OCI-LY7 (cell line): ENCODE data around the gene PDIA6. TPM values are rescaled to one million over a fixed set of nuclear protein-coding genes. Genes with fewer than 3 reads are reported as not detected.

ENCODE experiments used
- BruUV-seq: library from RNA; stranded (reverse); fragments of 400-500 nt; replicated peaks from 2 replicates; lab custom pipeline; 2021; lab: Mats Ljungman, UMichigan
- CTCF ChIA-PET: fragments of 300-600 bp; sonication (Branson Sonifier 250); formaldehyde crosslinking; loops from one replicate; lab custom pipeline; 2022; ENCODE audit warnings: antibody characterized with exemption; ENCODE audit not compliant: unreplicated experiment; lab: Charles Lee
- POLR2A ChIA-PET: fragments of 300-600 bp; sonication (Branson Sonifier 250); formaldehyde crosslinking; loops from one replicate; lab custom pipeline; 2022; ENCODE audit warnings: antibody characterized with exemption; lab: Charles Lee
- DNase-seq: peaks from one replicate; pipeline ENCODE4 v3.0.0-alpha.2; 2015; ENCODE audit warnings: low spot score
- H2AFZ ChIP-seq: fragments of 200-600 bp; sonication (generic), shearing (Covaris generic); 2 replicates; pipeline ENCODE4 v1.6.1; 2014; ENCODE audit warnings: mild to moderate bottlenecking, antibody characterized with exemption, low read length, moderate library complexity
- H3K27ac ChIP-seq: fragments of 200-600 bp; sonication (generic); 2 replicates; pipeline ENCODE4 v1.5.1; 2014; ENCODE audit warnings: mixed run types, low read depth, mild to moderate bottlenecking, moderate library complexity, low read length, inconsistent platforms; ENCODE audit not compliant: poor library complexity, severe bottlenecking
- H3K36me3 ChIP-seq: fragments of 200-600 bp; sonication (generic); 2 replicates; pipeline ENCODE4 v1.6.1; 2014; ENCODE audit warnings: mild to moderate bottlenecking, antibody characterized with exemption, low read length, moderate library complexity, mixed read lengths; ENCODE audit not compliant: insufficient read depth
- H3K4me1 ChIP-seq: fragments of 200-600 bp; sonication (generic); 2 replicates; pipeline ENCODE4 v1.5.1; 2014; ENCODE audit warnings: mild to moderate bottlenecking, low read length; ENCODE audit not compliant: insufficient read depth, poor library complexity, severe bottlenecking
- H3K4me2 ChIP-seq: fragments of 200-600 bp; sonication (generic); 2 replicates; pipeline ENCODE4 v1.6.1; 2014; ENCODE audit warnings: mild to moderate bottlenecking, low read length
- H3K4me3 ChIP-seq: fragments of 200-600 bp; sonication (generic); 2 replicates; pipeline ENCODE4 v1.5.1; 2014; ENCODE audit warnings: mild to moderate bottlenecking, low read depth, low read length; ENCODE audit not compliant: poor library complexity, severe bottlenecking
- H3K79me2 ChIP-seq: fragments of 200-600 bp; sonication (generic); 2 replicates; pipeline ENCODE4 v1.6.1; 2016; ENCODE audit warnings: low read depth, mild to moderate bottlenecking, low read length, moderate library complexity, mixed read lengths; ENCODE audit not compliant: insufficient read depth
- H3K9me2 ChIP-seq: fragments of 200-600 bp; sonication (generic); 2 replicates; pipeline ENCODE4 v1.6.1; 2016; ENCODE audit warnings: mild to moderate bottlenecking, low read length, mixed read lengths; ENCODE audit not compliant: insufficient read depth
- H3K9me3 ChIP-seq: fragments of 200-600 bp; sonication (generic); 2 replicates; pipeline ENCODE4 v1.6.1; 2014; ENCODE audit warnings: mild to moderate bottlenecking, mixed run types, low read length, mixed read lengths
- H4K20me1 ChIP-seq: fragments of 200-600 bp; sonication (generic); 2 replicates; pipeline ENCODE4 v1.6.1; 2014; ENCODE audit warnings: mild to moderate bottlenecking, antibody characterized with exemption, low read length, moderate library complexity, mixed read lengths; ENCODE audit not compliant: insufficient read depth
- EZH2phosphoT487 ChIP-seq: fragments of 200-600 bp; sonication (generic); IDR thresholded peaks from 2 replicates; pipeline ENCODE4 v1.6.1; 2018; ENCODE audit warnings: low read depth, borderline replicate concordance, mild to moderate bottlenecking, mixed run types, antibody characterized with exemption, low read length, moderate library complexity, mixed read lengths
- intact Hi-C: fragments of 100-400 bp; cut with micrococcal nuclease; formaldehyde crosslinking; loops from one replicate; pipeline ENCODE4 v1.10.0; 2022; ENCODE audit not compliant: unreplicated experiment
- total RNA-seq, 2 experiments: library from RNA; depleted of rRNA in 1 of 2; stranded (reverse); fragments of >200 nt in 1 of 2; shearing (Covaris generic) in 1 of 2; gene quantifications; 2 replicates each; pipeline ENCODE4 v1.2.3, GENCODE V29; 2014 to 2022
- TF ChIP-seq, protein P1 (sequence below): fragments of 200-600 bp; sonication (generic); conservative IDR thresholded peaks from 2 replicates; pipeline ENCODE4 v1.5.1; 2014; ENCODE audit warnings: mild to moderate bottlenecking, antibody characterized with exemption, low read length, moderate library complexity, mixed read lengths

The PDIA6 gene
- total RNA-seq, 2 experiments from 2014 or later, result 150 to 171 TPM

DNA sequence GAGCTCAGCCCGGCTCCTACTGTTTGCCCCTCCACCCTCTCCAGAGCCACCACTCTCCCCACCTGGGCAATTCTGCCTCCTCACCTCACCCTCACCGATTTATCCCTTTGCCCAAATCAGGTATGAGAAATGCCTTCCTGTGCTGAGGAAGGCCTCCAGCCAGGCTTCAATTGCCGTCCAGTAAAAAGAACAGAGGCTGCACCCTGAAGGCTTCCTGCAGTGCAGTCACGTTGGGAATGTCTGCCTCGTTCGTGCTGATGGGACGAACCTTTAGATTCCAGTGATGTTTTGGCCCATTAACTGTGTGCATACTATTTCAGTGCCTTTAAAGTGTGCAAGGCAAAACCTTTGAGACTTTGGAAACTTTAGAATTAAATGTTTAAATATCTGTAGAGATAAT, 57.0 kb downstream of the PDIA6 start:
- Histone ChIP-seq H3K79me2 (no peaks in the 10 kb centered on the region), H3K9me3 (no peaks in the 10 kb centered on the region), H4K20me1 (no peaks in the 10 kb centered on the region), H3K9me2 (no peaks in the 10 kb centered on the region), H3K4me2 (no peak overlapping the region), H3K36me3 (no peaks in the 10 kb centered on the region), H3K27ac (no peak overlapping the region), H2AFZ (no peak overlapping the region), H3K4me3 (no peak overlapping the region), H3K4me1 (peaks cover 4% of the 10 kb centered on the region)
- BruUV-seq, result no TSS peak
- no peak for DNase-seq
- TF ChIP-seq EZH2phosphoT487, result no peak
- TF ChIP-seq, protein P1, sequence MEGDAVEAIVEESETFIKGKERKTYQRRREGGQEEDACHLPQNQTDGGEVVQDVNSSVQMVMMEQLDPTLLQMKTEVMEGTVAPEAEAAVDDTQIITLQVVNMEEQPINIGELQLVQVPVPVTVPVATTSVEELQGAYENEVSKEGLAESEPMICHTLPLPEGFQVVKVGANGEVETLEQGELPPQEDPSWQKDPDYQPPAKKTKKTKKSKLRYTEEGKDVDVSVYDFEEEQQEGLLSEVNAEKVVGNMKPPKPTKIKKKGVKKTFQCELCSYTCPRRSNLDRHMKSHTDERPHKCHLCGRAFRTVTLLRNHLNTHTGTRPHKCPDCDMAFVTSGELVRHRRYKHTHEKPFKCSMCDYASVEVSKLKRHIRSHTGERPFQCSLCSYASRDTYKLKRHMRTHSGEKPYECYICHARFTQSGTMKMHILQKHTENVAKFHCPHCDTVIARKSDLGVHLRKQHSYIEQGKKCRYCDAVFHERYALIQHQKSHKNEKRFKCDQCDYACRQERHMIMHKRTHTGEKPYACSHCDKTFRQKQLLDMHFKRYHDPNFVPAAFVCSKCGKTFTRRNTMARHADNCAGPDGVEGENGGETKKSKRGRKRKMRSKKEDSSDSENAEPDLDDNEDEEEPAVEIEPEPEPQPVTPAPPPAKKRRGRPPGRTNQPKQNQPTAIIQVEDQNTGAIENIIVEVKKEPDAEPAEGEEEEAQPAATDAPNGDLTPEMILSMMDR, result no peak
- CTCF ChIA-PET, result no interaction called here
- POLR2A ChIA-PET, result interaction anchor here (0.5 kb wide), 1 partner anchor 345 kb away, joined by 4 read pairs; no protein-coding TSS in a partner anchor
- intact Hi-C loops, result no loop called here

- no peak for TF ChIP-seq EZH2phosphoT487
- TF ChIP-seq, protein P1, result no peak
- no peaks in the 10 kb centered on the region for H3K9me3 ChIP-seq
- no peak for DNase-seq
- ChIA-PET POLR2A (interaction anchor here (0.7 kb wide), 1 partner anchor 100 kb away, joined by 4 read pairs; no protein-coding TSS in a partner anchor), CTCF (no interaction called here)
- no peaks in the 10 kb centered on the region for H3K36me3 ChIP-seq
- no TSS peak for BruUV-seq
- no peak overlapping the region for H2AFZ ChIP-seq
- no peaks in the 10 kb centered on the region for H4K20me1 ChIP-seq
- peaks cover 11% of the 10 kb centered on the region for H3K4me1 ChIP-seq
- H3K4me2 ChIP-seq, result no peak overlapping the region
- no peaks in the 10 kb centered on the region for H3K9me2 ChIP-seq
- no peak overlapping the region for H3K4me3 ChIP-seq
- no peak overlapping the region for H3K27ac ChIP-seq
- intact Hi-C loops, result no loop called here
- no peaks in the 10 kb centered on the region for H3K79me2 ChIP-seq
Measured at GRCh38 chr2:10753876-10754275, 58.7 kb downstream of the PDIA6 start.

- TF ChIP-seq, protein P1, result no peak
- no peak for TF ChIP-seq EZH2phosphoT487
- CTCF ChIA-PET, result interaction anchor here (0.6 kb wide), 1 partner anchor 70 kb away, joined by 3 read pairs; no protein-coding TSS in a partner anchor
- POLR2A ChIA-PET, result interaction anchor here (0.7 kb wide), 3 partner anchors 18 to 380 kb away, joined by 3 to 4 read pairs (median 3); a partner anchor contains a TSS
Measured at GRCh38 chr2:10753156-10753555, 59.4 kb downstream of the PDIA6 start.

More at GRCh38 chr2:10753156-10753555, 59.4 kb downstream of the PDIA6 start:
- Histone ChIP-seq H3K36me3 (no peaks in the 10 kb centered on the region), H3K4me1 (peaks cover 11% of the 10 kb centered on the region), H2AFZ (no peak overlapping the region), H3K4me2 (no peak overlapping the region), H3K4me3 (no peak overlapping the region), H4K20me1 (no peaks in the 10 kb centered on the region), H3K9me3 (no peaks in the 10 kb centered on the region), H3K27ac (no peak overlapping the region), H3K9me2 (no peaks in the 10 kb centered on the region), H3K79me2 (no peaks in the 10 kb centered on the region)
- intact Hi-C loops, result no loop called here
- BruUV-seq, result no TSS peak
- no peak for DNase-seq
